ENCODE measurements around the gene CFDP1.
"Not testable (repeated sequence)": the region's sequence is repeated elsewhere in the genome, so short reads cannot be mapped to it uniquely, and the experiment has no call there.

Gene CFDP1

DNA sequence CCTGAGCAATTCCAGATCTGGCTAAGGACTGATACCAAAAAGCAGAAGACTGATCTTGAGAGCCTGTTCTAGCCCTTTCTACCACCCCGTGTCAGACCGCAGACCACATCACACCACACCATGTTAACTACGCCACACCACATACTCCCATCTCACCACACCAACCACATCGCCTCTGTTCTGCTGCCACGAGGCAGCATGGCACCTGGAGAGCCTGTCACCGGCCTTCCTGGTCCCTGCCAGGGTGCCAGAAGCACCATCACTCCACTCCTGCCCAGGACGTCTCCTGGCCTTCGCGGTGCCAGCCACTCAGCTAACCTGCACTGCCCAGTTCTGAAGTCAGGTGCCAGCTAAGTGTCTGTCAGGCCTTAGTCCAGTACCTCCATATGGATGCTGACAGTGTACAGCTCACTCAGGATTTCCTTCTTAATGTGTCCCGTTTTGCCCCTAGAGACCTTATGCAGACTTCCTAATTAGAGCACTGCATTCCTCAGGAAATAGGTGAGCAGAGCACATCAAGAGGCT, 144.6 kb downstream of the CFDP1 start:
- no peak for DNase-seq

DNA sequence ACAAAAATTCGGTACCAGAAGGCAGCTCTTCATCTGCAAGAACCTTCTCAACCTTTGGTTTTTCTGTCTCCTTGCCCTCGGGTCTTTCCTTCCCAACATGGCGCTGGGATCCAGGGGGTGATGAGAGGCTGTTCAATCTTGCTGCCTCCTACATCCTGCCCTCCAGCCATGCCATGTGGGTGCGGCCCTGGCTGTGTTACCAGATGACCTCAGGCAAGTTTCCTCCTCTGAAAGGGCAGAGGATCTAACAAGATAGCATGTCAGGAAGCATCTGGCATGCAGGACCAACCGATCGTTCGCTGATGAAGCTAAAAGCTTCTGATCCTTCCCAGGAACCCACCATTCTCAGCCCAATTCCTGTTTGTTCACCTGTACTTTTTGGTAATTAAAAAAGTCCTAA, 145.1 kb downstream of the CFDP1 start:
- DNase-seq, result no peak

DNA sequence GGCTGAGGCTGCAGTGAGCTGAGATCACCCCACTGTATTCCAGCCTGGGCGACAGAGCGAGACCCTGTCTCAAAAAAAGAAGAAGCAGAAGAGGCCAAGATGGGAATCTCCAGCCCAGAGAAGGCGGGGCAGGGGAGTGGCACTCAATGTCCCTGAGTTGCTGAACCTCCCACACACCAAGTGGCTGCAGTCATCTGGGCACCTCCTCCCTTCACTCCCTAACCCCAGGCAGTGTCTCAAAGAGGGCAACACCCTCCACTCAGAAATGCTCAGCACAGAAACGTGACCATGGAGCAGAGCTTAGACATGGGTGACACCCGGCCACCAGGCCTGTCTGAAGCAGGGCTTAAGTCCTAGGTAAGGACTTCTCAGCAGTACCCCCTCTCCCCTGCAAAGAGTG, 145.6 kb downstream of the CFDP1 start:
- no peak for DNase-seq

DNA sequence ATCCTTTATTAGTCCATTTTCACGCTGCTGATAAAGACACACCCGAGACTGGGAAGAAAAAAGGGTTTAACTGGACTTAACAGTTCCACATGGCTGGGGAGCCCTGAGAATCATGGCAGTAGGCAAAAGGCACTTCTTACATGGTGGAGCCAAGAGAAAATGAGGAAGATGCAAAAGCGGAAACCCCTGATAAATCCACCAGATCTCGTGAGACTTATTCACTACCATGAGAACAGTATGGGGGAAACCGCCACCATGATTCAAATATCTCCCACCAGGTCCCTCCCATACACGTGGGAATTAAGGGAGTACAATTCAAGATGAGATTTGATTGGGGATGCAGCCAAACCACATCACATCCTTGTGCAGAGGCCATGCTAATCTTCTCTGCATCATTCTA, 146.9 kb downstream of the CFDP1 start:
- DNase-seq, result no peak

DNA sequence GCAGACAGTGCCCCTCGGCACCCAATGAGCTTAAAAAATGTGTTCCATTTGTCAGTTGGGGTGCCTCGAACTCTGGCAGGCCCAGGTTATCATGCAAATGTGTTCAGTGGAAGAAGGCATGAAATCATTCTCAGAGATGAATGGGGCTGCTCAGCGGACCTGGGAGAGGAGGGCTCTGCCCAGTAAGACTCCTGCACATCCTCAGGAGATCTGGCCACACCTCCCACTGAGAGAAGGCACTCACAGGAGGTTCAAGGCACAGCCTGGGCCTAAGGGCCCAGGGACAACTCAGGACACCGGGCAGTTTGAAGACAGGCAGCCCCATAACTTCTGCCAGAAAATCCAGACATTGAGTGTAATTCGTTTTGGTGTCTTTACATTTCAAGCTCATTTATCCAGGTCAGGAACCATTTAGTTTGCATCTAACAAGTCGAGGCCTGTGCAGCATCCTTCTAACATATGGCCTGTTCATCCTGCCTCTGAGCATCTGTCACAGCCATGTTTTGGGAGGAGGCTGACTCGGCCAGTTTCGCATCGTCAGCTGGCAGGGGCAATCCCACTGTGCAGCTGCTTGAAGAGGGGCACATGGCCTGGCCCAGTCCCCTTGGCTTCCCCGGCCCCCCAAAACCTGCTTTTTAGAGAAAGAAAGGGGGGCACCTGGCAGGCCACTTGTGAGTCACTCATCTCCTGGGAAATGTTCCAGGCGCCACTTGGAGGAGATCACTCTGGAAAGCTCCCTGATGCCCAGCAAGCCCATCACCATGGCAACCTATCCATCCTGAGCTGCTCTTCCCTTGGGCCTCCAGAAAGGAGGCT, 150.6 kb downstream of the CFDP1 start:
- DNase-seq, result peak; percentile 64

DNA sequence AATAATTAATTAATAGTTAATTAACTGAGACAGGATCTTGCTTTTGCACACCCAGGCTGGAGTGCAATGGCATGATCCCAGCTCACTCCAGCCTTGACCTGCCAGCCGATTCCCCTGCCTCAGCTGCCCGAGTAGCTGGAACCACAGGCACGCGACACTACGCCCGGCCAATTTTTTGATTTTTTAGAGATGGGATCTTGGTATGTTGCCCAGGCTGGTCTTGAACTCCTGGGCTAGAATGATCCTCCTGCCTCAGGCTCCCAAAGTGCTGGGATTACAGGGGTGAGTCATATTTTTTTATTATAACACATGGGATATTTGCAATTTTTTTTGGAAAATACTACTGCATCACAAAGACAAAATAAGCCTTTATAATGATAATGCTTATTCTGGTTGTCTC, 151.5 kb downstream of the CFDP1 start:
- no peak for DNase-seq

DNA sequence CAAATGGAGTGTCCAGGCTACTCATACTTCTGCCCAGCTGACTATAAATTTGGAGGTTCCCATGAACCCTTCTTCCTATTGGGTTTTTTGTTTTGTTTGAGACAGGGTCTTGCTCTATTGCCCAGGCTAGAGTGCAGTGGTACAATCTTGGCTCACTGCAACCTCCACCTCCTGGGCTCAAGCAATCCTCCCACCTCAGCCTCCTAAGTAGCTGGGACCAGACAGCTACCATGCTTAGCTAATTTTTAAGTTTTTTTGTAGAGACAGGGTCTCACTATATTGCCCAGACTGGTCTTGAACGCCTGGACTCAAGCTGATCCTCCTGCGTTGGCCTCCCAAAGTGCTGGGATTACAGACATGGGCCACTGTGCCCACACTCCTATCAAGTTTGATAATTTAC, 152.3 kb downstream of the CFDP1 start:
- not testable (repeated sequence) for DNase-seq

DNA sequence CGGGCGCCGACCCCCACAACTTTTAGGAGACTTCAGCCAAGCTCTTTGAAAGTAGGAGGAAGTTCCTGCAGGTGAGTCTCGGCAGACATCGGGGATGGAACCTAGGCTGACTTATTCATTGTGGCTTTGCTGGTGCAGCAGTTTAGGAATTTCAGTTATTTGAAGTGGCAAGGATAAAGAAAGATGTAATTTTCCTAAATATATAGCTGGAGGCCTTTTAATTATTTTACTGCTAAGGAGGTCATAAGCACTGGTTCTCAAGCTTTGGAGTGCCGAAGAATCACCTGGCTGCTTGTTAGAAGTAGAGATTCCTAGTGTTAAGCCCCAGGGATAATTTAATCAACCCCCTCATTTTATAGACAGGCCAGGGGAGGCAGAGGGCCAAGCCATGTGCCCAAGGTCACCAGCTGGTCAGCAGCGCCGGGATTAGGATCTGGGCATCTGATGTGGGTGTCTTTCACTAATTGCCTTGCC, 152.9 kb downstream of the CFDP1 start:
- DNase-seq, result no peak

DNA sequence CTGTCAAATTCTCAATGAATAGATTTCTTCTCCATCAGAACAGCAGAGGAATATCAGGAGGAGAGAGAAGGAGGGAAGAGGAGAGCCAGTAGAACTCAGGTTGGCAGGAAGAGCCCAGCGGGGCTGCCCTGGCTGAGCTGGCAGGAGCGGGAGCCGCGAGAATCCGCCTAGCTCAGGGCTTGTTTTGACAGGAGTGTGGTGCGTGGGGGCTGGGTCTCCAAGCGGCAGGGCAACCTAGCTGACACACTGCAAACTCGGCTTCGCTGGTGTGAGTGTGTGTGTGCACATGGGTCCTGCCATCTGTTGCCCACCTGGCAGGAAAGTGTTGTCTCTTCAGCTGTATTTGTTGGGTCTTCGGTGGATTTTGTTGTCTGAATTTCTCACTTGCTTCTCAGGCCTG, 154.0 kb downstream of the CFDP1 start:
- DNase-seq, result no peak

DNA sequence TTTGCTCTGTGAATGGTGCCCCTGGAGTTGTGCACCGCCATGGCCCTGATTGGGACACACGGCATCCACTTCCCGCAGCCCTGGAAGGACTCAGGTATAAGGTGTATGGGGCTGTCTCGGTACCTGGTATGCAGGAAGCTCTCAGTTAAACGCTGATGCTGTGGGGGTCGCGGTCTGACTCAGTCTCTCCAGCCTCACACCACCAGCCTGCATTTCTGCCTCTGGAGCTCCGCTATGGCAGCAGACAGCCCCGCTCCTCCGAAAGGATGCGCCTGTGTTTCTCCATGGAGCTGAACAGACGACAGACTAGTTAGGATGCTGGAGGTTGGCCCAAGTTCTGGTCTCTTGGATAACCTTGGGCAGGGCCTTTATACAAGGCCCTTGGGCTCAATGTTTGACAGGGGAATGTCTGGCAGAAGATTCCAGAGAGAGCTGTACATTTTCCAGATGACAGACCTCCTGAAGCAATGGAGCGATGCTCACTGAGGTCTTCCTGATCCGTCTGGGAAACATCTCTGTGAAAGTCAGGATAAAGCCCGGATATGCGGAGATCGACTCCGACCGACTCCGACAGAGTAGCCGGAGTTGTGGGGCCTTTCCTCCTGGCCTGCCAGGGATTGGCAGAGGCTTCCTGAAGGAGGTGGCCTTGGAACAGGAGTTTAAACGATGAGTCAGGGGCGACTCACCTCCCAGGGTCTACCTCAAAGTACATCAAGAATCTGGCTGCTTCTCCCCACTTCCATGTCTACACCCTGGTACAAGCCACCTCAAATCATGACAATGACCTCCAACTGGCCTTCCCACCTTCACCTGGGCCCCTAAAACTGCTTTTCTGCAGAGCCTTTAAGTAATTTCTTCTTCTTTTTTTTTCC, 160.0 kb downstream of the CFDP1 start:
- DNase-seq, result no peak

DNA sequence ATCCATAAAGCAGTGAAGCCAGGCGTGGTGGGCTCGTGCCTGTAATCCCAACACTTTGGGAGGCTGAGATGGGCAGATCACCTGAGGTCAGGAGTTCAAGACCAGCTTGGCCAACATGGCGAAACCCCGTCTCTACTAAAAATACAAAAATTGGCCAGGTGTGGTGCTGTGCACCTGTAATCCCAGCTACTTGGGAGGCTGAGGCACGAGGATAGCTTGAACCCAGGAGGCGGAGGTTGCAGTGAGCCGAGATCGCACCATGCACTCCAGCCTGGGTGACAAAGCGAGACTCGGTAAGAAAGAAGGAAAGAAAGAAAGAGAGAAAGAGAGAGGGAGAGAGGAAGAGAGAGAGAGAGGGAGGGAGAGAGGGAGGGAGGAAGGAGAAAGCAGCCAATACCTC, 160.7 kb downstream of the CFDP1 start:
- DNase-seq, result not testable (repeated sequence)

DNA sequence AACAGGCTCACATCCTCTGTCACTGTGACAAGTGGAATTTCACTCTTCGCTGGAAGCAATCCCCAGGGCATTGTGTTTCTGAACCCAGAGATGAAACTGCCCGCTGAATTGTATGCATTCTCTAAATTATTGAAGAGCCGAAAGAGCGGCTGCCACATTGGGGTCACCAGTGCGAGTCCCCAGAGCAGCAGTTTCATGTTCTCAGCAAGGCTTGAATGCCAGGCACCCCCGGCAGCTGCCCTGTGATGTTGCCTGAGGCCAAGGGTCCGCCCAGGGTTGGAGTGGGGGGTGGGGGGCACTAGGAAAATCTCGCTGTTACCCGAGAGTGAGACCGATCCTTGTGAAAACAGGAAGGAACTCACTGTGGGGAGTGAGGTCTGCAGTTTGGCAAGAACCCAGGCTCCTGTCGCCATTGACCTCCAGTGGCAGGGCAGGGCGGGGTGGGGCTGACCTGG, 161.2 kb downstream of the CFDP1 start:
- peak; percentile 92 for DNase-seq

DNA sequence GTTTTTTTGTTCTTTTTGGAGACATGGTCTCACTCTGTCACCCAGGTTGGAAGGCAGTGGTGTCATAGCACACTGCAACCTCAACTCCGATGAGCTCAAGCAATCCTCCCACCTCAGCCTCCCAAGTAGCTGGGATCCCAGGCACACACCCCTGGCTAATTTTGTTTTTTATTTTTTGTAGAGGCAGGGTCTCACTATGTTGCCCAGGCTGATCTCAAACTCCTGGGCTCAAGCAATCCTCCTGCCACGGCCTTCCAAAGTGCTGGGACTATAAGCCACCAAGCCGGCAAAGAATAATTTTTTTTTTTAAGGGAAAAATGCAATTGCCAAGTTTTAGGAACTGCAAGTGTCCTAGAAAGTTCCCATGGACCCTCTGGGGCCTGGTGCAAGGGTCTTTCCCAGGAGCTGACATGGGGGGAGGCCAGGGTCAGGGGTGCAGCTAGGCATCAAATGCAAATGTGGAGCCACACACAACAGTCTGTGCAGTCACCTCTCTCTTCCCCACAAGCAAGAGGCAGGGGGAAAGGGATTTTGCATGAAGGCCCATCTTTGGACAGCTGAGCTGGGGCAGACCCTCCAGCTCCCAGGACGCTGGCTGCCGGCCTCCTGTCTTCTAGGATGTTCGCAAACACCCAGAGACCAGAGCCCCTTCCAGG, 161.7 kb downstream of the CFDP1 start:
- no peak for DNase-seq

DNA sequence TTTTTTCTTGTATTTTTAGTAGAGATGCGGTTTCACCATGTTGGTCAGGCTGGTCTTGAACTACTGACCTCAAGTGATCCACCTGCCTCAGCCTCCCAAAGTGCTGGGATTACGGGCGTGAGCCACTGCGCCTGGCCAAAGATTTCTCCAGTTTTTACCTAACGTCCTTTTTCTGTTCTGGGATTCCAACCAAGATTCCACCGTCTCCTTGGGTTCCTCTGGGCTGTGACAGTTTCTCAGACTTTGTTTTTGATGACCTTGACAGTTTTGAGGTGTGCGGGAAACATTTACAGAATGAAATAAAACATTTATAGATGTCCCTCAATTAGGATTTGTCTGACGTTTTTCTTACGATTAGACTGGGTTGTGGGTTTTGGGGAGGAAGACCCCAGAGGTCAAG, 163.9 kb downstream of the CFDP1 start:
- not testable (repeated sequence) for DNase-seq

DNA sequence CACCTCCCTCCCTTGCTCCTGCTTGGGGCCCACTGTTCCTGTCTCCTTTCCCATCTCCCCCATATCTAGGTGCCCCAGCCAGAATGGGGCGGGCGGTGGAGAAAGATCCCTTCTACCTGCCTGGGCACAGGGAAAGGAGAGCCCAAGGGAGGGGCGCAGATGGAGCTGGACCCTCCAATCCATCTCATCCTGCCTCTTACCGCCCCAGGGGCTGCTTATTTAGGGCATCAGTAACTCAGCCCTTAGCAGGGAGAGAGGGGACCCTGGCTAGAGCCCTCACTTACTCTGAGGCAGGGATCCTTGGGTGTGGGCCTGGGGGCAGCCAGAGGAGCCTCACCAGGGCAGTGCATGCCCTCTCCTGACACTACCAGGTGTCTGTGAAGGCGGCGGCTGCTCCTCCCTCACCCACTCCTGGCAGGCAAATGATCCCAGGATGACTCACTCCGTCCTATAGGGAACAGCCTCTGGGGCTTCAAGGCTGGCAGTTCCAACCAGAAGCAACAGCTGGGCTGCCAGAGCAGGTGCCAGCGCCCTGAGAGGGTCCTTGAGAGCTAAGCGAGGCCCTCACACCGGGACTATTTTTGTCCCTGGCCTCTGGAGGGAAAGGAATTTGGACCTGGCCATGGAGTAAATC, 165.6 kb downstream of the CFDP1 start:
- no peak for DNase-seq

DNA sequence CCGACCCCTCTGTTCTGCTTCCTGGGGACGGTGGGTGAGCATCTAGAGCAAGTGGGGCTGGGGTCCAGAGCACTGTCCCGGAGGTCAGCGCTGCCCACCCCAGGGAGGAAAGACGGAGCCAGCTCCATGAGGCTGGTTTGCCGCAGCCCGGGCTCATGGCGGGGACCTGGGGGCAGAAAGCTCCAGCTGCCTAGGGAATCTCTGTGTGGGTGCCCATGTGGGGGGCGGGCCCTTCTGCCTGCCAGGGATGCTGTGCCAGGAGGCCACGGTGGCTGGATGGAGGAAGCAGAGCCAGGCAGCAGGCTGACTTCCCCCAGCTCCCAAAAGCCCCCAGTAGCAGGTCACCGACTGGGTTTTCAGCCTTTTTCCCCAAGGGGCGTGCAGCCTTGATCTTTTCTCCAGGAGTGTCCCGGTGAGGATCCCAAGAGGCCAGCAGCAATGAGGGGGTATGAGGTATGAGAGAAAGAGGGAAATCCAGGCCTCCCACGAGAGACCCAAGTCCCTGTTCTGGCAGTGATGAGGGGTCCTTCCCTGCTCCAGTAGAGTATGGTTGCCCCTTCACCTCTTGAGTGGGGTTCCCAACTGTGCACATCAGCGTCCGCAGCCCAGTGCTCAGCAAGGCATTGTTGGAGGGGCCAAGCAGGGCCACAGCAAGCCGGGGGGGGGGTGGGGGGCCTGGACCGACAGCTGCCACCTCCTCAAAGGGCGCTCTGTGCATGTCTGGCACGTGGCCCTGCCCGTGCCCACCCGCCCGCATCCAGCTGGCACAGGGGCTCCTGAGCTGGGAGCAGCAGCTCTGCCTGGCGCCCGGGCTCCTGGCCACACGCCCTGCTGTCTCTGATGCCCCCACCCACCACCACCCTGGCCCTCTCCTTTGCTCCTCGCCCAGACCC, 166.3 kb downstream of the CFDP1 start:
- DNase-seq, result no peak

DNA sequence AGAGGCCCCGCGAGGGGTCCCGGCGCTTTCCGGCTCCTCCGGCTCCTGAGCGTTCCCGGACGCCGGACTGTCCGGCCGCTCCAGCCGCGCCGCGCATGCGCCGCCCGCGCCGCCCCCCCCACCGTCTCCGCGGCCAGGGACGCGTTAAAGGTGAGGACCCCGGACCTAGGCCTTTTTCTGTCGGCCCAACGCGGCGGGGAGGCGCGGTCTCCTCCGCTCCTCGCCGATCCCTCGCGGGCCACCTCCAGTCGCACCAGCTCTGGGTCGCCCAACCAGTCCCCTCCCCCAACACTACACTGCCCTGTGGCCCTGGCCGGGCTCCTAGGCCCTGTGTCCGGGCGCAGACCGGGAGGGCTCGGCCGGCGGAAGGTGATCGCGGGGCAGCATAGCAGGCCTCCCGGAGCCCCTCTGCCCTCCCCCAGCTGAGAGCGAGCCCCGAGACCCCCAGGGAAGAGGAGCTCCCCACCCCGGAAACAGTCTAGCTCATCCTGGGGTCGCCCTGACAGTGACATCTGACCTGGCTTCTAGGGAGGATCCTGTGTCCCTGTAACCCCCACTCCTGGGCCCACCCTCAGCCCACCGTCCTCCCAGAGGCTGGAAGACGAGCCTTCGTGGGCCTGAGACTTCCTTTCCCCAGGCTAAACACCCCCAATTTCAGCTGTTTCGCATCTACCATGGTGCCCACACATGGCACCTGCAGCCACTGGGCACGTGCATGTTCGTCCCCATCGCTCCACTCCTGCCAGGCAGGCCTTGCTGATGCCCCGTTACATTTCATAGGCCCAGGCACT, 167.2 kb downstream of the CFDP1 start:
- DNase-seq, result peak; percentile 92

DNA sequence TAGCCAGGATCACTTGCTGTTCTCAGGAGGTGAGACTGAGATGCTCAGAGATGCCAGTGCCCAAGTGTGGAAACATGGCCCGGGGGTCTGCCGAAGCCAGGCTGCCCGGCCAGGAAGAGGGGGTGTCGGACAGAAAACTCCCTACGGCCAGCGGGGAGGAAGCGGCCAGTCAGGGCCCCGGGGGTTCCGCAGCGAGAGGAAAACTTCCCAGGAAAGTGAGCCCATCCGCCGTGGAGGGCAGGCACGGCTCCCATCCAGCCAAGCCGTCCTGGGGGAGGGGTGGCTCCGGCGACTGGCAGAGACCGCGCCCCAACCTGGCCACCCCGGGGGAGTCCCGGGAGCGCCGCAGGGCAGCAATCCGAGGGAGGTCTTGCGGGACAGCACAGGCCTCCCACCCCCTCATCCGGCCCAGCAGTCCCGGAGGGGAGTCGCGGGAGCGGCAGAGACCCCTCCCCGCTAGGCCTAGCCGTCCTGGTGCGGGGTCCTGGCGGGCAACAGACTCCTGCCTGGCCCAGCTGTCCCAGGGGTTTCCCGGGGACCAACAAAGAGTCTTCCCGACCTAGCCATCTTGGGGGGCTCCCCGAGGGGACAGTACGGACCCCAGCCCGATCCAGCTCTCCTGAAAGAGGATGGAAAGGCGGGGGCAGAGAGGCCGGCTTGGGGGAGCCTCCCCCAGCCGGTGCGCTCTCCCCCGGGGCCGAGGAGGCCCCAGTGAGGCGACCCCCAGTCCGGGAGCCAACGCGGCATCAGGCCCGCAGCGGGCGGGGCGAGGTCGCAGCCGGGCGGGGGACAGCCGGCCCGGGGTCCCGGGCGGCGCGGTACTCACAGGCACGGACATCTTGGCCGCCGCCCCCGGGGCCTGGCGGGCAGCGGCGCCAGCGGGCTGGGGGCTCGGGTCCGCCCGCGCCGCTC, 168.0 kb downstream of the CFDP1 start:
- peak; percentile 66 for DNase-seq

DNA sequence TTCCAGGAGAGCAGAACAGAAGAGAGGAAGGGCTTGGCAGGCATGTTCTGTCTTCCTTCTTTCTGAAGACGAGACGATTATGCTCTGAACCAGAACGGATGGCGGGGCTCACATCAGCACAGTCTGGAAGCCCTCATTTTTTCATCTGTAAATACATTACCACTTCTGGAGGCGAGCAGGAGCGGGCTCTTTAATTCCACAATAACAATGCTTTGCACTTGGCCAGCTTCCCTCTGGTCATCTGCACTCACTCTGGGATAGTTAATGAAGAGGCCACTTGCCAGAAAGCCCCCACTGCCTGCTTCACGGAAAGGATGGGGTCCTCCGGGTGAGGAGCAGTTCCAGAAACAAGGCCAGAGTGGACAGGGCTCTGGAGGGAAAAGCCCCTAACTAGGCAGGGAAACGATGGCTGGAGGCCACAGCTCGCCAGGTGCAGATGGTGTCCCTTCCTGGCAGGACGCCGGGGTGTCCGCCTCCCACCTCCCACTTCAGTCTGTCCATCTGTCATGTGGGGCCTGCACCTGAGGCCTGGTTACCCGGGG, 168.8 kb downstream of the CFDP1 start:
- DNase-seq, result peak; percentile 60

Data from eye (tissue), 1 donor.